SJSA1 (cell line): ENCODE results near the gene ACSL5. TPM values are rescaled to one million over a fixed set of nuclear protein-coding genes. Genes with fewer than 3 reads are reported as not detected.

Experiments
- DNase-seq, 2 experiments: peaks; one replicate each; pipeline ENCODE4 v3.0.0-alpha.2; 2015 to 2020; ENCODE audit warnings: low spot score in 2 of 2, low read depth in 1 of 2
- H3K27ac ChIP-seq: fragments of 250-450 bp; sonication (Bioruptor Pico); 2 replicates; pipeline ENCODE4 v1.5.1; 2020; ENCODE audit warnings: mild to moderate bottlenecking, moderate library complexity
- H3K27me3 ChIP-seq: fragments of 250-450 bp; sonication (Bioruptor Pico); replicated peaks from 2 replicates; pipeline ENCODE4 v1.5.1; 2020; ENCODE audit warnings: mild to moderate bottlenecking, moderate library complexity
- H3K36me3 ChIP-seq: fragments of 250-450 bp; sonication (Bioruptor Pico); 2 replicates; pipeline ENCODE4 v1.5.1; 2020; ENCODE audit warnings: mild to moderate bottlenecking
- H3K4me1 ChIP-seq: fragments of 250-450 bp; sonication (Bioruptor Pico); replicated peaks from 2 replicates; pipeline ENCODE4 v1.6.1; 2021; ENCODE audit warnings: mild to moderate bottlenecking
- H3K4me3 ChIP-seq: fragments of 250-450 bp; sonication (Bioruptor Pico); 2 replicates; pipeline ENCODE4 v1.5.1; 2020; ENCODE audit warnings: mild to moderate bottlenecking
- H3K9me3 ChIP-seq: fragments of 250-450 bp; sonication (Bioruptor Pico); replicated peaks from 2 replicates; pipeline ENCODE4 v1.5.1; 2020; ENCODE audit warnings: mild to moderate bottlenecking
- total RNA-seq: library from RNA; depleted of rRNA; stranded (reverse); fragments of >200 nt; shearing (Covaris generic); gene quantifications from 2 replicates; pipeline ENCODE4 v1.2.3, GENCODE V29; 2014; rRNA removed

ACSL5 gene, protein sequence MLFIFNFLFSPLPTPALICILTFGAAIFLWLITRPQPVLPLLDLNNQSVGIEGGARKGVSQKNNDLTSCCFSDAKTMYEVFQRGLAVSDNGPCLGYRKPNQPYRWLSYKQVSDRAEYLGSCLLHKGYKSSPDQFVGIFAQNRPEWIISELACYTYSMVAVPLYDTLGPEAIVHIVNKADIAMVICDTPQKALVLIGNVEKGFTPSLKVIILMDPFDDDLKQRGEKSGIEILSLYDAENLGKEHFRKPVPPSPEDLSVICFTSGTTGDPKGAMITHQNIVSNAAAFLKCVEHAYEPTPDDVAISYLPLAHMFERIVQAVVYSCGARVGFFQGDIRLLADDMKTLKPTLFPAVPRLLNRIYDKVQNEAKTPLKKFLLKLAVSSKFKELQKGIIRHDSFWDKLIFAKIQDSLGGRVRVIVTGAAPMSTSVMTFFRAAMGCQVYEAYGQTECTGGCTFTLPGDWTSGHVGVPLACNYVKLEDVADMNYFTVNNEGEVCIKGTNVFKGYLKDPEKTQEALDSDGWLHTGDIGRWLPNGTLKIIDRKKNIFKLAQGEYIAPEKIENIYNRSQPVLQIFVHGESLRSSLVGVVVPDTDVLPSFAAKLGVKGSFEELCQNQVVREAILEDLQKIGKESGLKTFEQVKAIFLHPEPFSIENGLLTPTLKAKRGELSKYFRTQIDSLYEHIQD
- 1.1 and 3.2 TPM in 2 replicates for total RNA-seq

GRCh38 chr10:112373912-112374338, at the start of gene ACSL5:
TSS of gene ACSL5 (plus strand) at chr10:112374116. CDS start at chr10:112394947, 20,831 bp downstream.
- H3K36me3 ChIP-seq, result no peaks in the 10 kb centered on the region
- DNase-seq, result no peak
- no peaks in the 10 kb centered on the region for H3K9me3 ChIP-seq
- no peak within 1 kb of the TSS for H3K27ac ChIP-seq
- H3K4me3 ChIP-seq, result no peak within 1 kb of the TSS
- H3K4me1 ChIP-seq, result peaks cover 14% of the 10 kb centered on the region
- no peaks in the 10 kb centered on the region for H3K27me3 ChIP-seq

DNA sequence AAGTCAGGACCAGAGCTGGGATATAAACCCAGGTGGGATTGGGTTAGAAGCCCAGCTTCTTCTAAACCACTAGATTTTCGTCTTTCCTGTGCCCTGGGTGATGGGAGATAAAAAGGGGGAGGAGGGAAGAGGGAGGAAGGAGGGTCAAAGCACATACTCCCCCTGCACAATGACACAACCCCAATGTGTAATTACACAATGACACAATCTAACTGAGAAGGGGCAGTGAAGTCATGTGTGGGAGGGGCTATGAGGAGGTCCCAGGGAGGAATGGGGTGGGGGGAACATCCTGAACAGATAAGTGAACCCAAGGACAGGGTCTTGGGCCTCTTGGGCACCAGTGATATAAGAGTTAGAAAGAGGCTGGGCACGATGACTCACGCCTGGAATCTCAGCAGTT, 46.2 kb upstream of the ACSL5 start:
- DNase-seq, result no peak
- Histone ChIP-seq H3K27me3 (peaks cover 6% of the 10 kb centered on the region; the same call in 1 of the 2 replicates), H3K4me3 (no peak overlapping the region), H3K36me3 (no peaks in the 10 kb centered on the region), H3K27ac (no peak overlapping the region), H3K9me3 (no peaks in the 10 kb centered on the region), H3K4me1 (no peaks in the 10 kb centered on the region)

DNA sequence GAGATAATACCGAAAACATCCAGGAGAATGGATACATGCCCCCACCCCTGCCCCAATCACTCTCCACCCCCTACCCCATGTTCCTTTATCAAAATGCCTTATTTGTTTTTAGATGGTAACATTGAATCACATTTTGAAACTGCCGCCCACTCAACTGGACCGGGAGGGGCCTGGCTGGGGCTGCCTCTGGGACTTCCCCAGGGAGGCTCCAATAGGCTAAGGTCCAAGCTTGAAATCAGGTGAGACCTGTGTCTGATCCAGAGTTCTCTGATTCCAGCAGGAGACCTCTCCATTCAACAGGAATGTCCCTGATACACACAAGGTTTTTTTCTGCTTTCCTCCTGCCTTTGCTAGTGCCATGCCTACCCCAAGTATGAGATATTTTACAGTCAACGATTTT, 43.8 kb upstream of the ACSL5 start:
- Histone ChIP-seq H3K27ac (no peak overlapping the region), H3K4me3 (no peak overlapping the region), H3K27me3 (peaks cover 6% of the 10 kb centered on the region; the same call in 1 of the 2 replicates), H3K9me3 (no peaks in the 10 kb centered on the region), H3K36me3 (no peaks in the 10 kb centered on the region), H3K4me1 (no peaks in the 10 kb centered on the region)
- no peak for DNase-seq

GRCh38 chr10:112330607-112331160, 43.2 kb upstream of the ACSL5 start:
- no peaks in the 10 kb centered on the region for H3K36me3 ChIP-seq
- no peaks in the 10 kb centered on the region for H3K9me3 ChIP-seq
- DNase-seq, result no peak
- H3K4me3 ChIP-seq, result no peak overlapping the region
- no peak overlapping the region for H3K27ac ChIP-seq
- H3K27me3 ChIP-seq, result peaks cover 8% of the 10 kb centered on the region; the same call in 1 of the 2 replicates
- H3K4me1 ChIP-seq, result no peaks in the 10 kb centered on the region

DNA sequence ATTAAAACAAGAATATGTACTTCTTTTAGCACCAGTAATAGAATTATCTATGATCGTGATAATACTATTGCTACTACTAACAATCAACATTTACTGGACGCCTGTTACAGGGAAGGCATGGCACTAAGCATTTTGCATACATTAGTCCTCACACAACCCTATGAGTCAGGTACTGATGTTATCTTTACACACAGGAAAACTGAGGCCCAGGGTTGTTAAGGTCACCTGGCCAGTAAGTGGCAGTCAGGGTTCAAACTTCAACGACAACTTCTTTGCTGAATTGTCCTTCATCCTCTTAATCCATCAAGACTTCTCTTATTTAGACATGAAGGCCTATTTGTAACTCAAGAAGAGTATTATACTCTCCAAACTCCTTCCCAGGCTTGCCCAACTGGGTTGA, 41.9 kb upstream of the ACSL5 start:
- Histone ChIP-seq H3K27me3 (peaks cover 5% of the 10 kb centered on the region; the same call in 1 of the 2 replicates), H3K4me1 (no peaks in the 10 kb centered on the region), H3K36me3 (no peaks in the 10 kb centered on the region), H3K27ac (no peak overlapping the region), H3K9me3 (no peaks in the 10 kb centered on the region), H3K4me3 (no peak overlapping the region)
- DNase-seq, result no peak

DNA sequence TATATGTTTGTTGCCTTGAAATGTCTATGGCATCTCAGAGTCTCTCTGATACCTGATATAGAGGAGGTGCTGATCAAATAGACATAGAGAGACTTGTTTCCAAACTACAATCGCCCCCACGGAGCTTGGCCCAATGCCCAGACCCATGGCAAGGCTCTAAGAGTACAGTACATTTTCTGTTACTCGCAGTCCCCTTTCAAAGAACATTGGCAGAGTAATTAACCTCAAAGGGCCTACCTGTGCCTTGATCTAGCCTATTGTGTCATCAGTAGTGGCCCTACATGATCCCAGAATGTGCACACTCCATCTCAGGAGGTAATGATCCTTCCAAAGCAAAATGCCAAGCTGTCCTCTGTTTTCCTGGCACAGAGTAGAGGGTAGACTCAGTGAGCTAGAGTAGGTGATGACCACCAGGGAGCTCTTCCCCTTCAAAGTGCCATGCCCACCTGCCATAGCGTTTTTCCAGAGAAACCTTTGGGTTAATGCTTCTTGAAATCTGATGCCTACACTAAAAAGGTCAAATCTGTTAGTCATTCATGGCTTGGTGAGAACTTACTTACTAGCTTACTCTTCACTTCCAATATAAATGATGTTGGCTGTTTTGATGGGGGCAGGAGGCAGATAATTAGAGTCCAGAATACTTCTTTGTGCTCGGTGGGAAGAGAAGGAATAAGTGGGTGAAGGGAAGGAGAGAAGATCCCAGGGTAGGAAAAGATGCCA, 41.2 kb upstream of the ACSL5 start:
- no peak for DNase-seq
- H3K4me1 ChIP-seq, result no peaks in the 10 kb centered on the region
- no peak overlapping the region for H3K4me3 ChIP-seq
- no peaks in the 10 kb centered on the region for H3K36me3 ChIP-seq
- no peaks in the 10 kb centered on the region for H3K9me3 ChIP-seq
- H3K27ac ChIP-seq, result no peak overlapping the region
- peaks cover 5% of the 10 kb centered on the region; the same call in 1 of the 2 replicates for H3K27me3 ChIP-seq

DNA sequence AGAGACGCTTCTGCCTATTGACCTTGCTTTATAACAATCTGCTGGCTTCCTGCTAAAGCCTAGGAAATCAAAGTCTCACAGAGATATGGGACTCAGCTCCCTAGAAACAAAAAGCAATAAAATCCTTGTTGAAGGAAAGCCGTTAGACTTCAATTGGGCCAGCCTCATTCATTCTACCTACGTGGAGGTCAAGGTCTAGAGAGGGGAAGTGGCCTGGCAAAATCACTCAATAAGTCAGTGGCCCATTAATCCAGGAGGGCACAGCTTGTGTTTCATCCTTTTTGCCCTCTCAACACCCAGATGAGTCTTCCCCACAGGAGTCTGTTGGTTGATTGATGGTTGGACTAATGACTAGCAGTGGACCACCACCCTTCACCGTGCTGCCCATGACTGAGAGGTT, 40.5 kb upstream of the ACSL5 start:
- no peak for DNase-seq
- no peaks in the 10 kb centered on the region for H3K9me3 ChIP-seq
- H3K4me3 ChIP-seq, result no peak overlapping the region
- no peaks in the 10 kb centered on the region for H3K36me3 ChIP-seq
- no peak overlapping the region for H3K27ac ChIP-seq
- H3K27me3 ChIP-seq, result peaks cover 5% of the 10 kb centered on the region; the same call in 1 of the 2 replicates
- no peaks in the 10 kb centered on the region for H3K4me1 ChIP-seq

DNA sequence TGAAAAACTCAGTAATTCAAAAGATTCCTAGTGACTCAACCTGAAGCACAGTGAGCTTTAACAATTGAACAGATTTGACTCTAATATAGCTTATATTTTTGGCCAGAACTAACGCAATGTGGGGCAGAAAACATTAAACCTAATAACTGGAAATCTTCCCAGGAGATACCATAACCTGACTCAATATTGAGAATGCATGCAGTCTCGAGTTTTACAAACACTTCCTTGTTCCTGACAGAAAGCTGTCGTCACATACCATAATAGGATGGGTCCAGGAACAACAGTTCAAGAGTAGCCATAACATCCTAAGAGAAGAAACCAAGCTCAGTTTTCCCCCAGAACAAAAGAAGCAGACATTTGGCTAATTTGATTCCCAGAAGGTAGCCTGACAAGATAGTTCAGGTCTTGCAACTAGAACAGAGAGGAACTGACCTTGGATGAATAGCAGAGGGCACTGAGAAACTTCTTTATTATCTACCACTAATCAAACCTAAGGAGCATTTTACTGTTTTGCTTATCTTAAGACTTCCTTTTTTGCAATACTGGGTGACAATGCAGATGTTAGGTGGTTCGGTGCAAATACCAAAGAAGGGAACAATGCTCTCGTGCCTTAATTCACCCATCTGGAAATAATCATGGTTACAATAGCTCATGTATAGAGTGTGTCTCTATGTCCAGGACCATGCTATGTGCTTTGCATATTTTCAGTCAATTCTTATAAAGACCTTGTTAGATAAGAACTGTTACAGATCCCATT, 38.6 kb upstream of the ACSL5 start:
- Histone ChIP-seq H3K27ac (no peak overlapping the region), H3K27me3 (peaks cover 5% of the 10 kb centered on the region; the same call in 1 of the 2 replicates), H3K9me3 (no peaks in the 10 kb centered on the region), H3K4me1 (no peaks in the 10 kb centered on the region), H3K4me3 (no peak overlapping the region), H3K36me3 (no peaks in the 10 kb centered on the region)
- DNase-seq, result no peak

DNA sequence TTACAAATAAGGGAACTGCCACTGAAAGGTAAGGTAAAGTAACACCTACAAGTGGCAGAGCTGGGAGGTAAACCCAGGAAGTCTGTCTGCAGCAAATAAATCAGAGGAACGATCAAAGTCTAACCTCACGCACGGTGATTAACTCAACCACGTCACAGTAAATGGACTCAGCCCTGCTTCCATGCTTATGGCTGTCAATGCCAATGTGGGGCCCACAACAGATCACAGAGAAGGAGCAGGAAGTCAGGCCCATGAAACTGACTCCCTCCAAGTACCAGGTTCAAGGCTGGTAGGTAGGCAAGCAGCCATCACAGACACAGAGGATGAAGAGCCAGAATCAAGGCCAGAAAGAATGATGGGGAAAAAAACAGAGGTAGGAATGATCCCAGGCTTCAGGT, 38.0 kb upstream of the ACSL5 start:
- Histone ChIP-seq H3K4me3 (no peak overlapping the region), H3K27me3 (peaks cover 5% of the 10 kb centered on the region; the same call in 1 of the 2 replicates), H3K36me3 (no peaks in the 10 kb centered on the region), H3K4me1 (no peaks in the 10 kb centered on the region), H3K27ac (no peak overlapping the region), H3K9me3 (no peaks in the 10 kb centered on the region)
- DNase-seq, result no peak

DNA sequence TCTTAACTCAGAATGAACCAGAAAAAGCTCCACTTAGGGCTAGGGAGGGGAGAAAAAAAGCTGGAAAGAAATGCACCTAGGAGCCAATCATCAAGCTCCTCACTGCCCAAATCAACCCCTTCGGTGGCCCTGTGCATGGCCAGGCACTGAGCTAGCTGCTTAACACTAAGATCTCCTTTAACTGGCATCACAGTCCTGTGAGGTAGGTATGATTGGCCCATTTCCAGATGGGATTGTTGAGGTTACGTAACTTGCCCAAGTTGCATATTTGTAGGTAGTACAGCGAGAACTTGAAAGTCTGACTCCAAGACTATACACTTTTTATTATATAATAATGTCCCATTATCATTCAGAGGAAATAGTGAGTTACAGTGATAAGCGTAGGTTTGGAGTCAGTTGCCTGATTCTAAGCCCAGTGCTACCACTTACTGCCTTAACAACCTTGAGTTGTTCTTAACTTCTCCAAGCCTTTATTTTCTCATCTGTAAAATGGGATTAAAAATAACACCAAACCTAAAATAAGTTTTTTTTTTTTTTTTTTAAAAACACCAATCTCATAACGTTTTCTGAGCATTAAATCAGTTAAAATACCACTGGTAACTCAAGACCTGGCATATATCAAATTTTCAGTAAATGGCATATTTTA, 37.2 kb upstream of the ACSL5 start:
- peaks cover 5% of the 10 kb centered on the region; the same call in 1 of the 2 replicates for H3K27me3 ChIP-seq
- DNase-seq, result no peak
- H3K4me1 ChIP-seq, result no peaks in the 10 kb centered on the region
- no peak overlapping the region for H3K27ac ChIP-seq
- no peaks in the 10 kb centered on the region for H3K36me3 ChIP-seq
- no peak overlapping the region for H3K4me3 ChIP-seq
- H3K9me3 ChIP-seq, result no peaks in the 10 kb centered on the region

DNA sequence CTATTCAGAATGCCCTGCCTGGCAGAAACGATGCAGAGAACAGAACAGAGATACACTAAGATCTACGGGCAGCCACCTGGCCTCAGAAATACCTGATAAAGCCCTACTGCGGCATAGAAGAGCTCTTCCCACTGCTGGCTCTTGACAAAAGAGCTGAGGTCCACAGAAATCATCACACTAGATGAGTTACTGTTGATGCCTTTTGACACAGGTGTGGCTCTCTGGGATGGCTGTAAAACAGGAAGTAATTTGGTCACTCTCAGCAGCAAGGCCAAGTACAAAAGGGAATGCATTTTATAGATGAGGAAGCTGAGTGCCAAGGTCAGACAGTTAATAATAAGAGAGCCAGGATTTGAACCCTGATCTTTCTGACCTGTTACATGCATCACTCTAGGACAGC, 35.0 kb upstream of the ACSL5 start:
- H3K36me3 ChIP-seq, result no peaks in the 10 kb centered on the region
- no peaks in the 10 kb centered on the region for H3K4me1 ChIP-seq
- H3K27ac ChIP-seq, result no peak overlapping the region
- no peak for DNase-seq
- H3K9me3 ChIP-seq, result no peaks in the 10 kb centered on the region
- no peak overlapping the region for H3K4me3 ChIP-seq
- 0 out of 2 replicates have a peak, but pooled peaks cover 2% of the 10 kb centered on the region for H3K27me3 ChIP-seq

DNA sequence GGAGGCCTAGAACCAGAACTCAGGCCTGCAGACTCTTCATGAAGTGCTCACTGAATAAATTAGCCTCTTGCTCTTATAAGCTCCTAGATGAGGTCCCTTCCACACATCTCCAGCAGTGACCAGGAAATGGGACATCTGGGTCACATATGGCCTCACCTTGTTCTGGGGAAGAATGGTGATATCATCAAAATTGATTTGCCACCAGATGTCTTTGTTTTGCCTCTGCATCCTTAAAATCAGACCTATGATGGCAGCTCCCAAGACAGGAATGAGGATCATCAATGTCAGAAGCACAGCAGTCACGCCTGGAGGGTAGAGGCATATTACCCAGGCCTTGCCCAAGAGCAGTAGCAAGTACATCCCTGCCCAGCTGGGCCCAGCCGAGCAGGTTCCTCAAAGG, 33.3 kb upstream of the ACSL5 start:
- no peak overlapping the region for H3K4me3 ChIP-seq
- H3K27ac ChIP-seq, result no peak overlapping the region
- H3K36me3 ChIP-seq, result no peaks in the 10 kb centered on the region
- no peak for DNase-seq
- H3K9me3 ChIP-seq, result no peaks in the 10 kb centered on the region
- H3K27me3 ChIP-seq, result no peaks in the 10 kb centered on the region
- no peaks in the 10 kb centered on the region for H3K4me1 ChIP-seq
